Skeletal muscle tissue (tissue), 4 donors: Measurements from ENCODE around the gene GFI1B. TPM values are rescaled to one million over a fixed set of nuclear protein-coding genes. Genes with fewer than 3 reads are reported as not detected.
A peak's percentile ranks its signal among the peaks of the same experiment; 100 is the strongest.

Experiments used
- H3K27ac ChIP-seq: one replicate; pipeline ENCODE4 v1.7.0; 2013; ENCODE audit warnings: mild to moderate bottlenecking, low read depth, low read length, inconsistent platforms
- H3K27me3 ChIP-seq, 3 donors: one replicate each; pipeline ENCODE4 v1.7.0; 2013; ENCODE audit warnings: low read length in 3 of 3; ENCODE audit not compliant: control insufficient read depth in 3 of 3, insufficient read depth in 3 of 3
- H3K36me3 ChIP-seq, 3 donors: one replicate each; pipeline ENCODE4 v1.7.0; 2013; ENCODE audit warnings: low read length in 3 of 3; ENCODE audit not compliant: control insufficient read depth in 3 of 3, insufficient read depth in 3 of 3
- H3K4me1 ChIP-seq, 3 donors: one replicate each; pipeline ENCODE4 v1.7.0; 2013; ENCODE audit warnings: low read length in 3 of 3, mild to moderate bottlenecking in 3 of 3; ENCODE audit not compliant: control insufficient read depth in 3 of 3, insufficient read depth in 3 of 3
- H3K4me3 ChIP-seq, 3 donors: one replicate each; pipeline ENCODE4 v1.7.0; 2013; ENCODE audit warnings: low read length in 3 of 3
- H3K9ac ChIP-seq, 3 donors: one replicate each; pipeline ENCODE4 v1.7.0; 2013; ENCODE audit warnings: low read length in 3 of 3, mild to moderate bottlenecking in 3 of 3, moderate library complexity in 2 of 3, low read depth in 1 of 3
- H3K9me3 ChIP-seq, 3 donors: one replicate each; pipeline ENCODE4 v1.7.0; 2013; ENCODE audit warnings: low read length in 3 of 3; ENCODE audit not compliant: control insufficient read depth in 3 of 3
- total RNA-seq: library from RNA; depleted of rRNA; stranded (reverse); fragments of >200 nt; gene quantifications from one replicate; pipeline ENCODE4 v1.2.3, GENCODE V29; 2014
- donor health status: Osteomylitis.

GFI1B gene
- 1.0 TPM for total RNA-seq

DNA sequence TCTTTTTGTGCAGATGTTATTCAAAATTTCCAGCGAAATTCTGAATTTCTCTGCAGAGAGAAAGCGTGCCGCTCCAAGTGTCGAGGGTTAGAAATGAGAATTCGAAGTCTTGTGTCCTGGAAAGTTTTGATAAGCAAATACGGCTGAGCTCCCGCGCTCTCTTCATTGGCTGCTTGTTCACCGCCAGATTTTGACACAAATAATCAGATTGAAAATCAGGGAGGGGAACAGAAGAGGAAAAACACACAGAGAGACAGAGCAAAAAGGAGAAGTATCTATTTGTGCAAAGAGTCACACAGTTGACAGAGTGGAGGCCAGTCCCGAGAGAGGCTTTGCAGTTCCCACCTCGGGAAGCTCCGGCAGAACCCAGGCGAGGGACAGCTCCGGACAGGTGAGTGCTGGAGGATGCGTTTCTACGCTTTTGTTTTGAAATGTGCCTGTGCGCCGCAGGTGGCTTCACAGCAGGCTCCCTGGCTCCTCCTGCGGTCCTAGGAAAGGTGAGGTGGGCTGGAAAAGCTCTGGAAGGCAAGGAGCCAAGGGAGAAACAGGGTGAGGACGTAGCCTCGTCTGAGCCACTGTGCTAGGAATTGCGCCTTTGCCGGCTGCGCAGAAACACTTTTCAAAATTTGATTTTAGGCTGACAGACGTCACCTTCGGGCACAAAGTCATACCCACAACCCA is at the start of gene GFI1B:
Gene GFI1B (plus strand): TSS at position 244 of the 681 bp plus-strand sequence. CDS start 7,985 bp downstream, outside the sequence.
- no peaks in the 10 kb centered on the region for H3K9me3 ChIP-seq
- peaks cover 30 to 39% (median 34%) of the 10 kb centered on the region in 3 donors for H3K27me3 ChIP-seq
- no peak within 1 kb of the TSS for H3K27ac ChIP-seq
- no peak within 1 kb of the TSS for H3K4me3 ChIP-seq
- peak within 1 kb of the TSS in 1 of 3 donors; percentile 16 for H3K9ac ChIP-seq
- no peaks in the 10 kb centered on the region for H3K36me3 ChIP-seq
- H3K4me1 ChIP-seq: peaks cover 0 to 3% (median 0%) of the 10 kb centered on the region in 3 donors

DNA sequence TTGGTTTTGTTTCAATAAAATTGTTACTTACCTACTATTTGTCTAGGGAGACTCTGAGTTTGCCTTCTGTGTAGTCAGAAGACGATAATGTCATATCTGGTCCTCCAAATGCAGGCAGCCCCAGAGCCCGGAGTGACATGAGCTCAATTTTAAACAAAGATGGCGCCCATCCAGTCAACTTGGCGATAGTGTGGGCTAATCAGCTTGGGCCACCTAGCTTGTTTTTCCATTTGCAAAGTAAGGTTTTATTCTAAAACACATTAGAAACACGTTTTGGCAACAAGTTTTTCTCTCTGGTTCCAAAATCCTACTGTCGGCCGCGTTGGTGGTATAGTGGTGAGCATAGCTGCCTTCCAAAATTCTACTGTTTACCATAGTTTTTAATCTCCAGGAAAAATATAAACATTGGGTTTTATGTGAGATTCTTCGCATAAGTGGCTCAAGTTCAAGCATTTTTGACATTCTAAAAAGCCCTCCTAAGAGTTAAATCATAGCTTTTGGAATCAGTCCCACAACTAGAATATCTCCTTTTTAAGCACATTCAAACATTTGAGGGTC is 47.2 kb upstream of the GFI1B start:
- H3K27ac ChIP-seq: no peak overlapping the region
- H3K36me3 ChIP-seq: peaks cover 20 to 28% (median 27%) of the 10 kb centered on the region in 3 donors
- no peaks in the 10 kb centered on the region for H3K27me3 ChIP-seq
- no peak overlapping the region for H3K9ac ChIP-seq
- H3K4me3 ChIP-seq: no peak overlapping the region
- peaks cover 0 to 9% (median 4%) of the 10 kb centered on the region in 3 donors for H3K4me1 ChIP-seq
- H3K9me3 ChIP-seq: no peaks in the 10 kb centered on the region

- Histone ChIP-seq H3K9me3 (no peaks in the 10 kb centered on the region), H3K4me1 (peaks cover 5 to 12% (median 11%) of the 10 kb centered on the region in 3 donors), H3K27me3 (no peaks in the 10 kb centered on the region), H3K4me3 (no peak overlapping the region), H3K27ac (no peak overlapping the region), H3K36me3 (peaks cover 3 to 11% (median 5%) of the 10 kb centered on the region in 3 donors), H3K9ac (no peak overlapping the region)
These were observed 43.5 kb upstream of the GFI1B start for GRCh38 chr9:132935026-132935425.

DNA sequence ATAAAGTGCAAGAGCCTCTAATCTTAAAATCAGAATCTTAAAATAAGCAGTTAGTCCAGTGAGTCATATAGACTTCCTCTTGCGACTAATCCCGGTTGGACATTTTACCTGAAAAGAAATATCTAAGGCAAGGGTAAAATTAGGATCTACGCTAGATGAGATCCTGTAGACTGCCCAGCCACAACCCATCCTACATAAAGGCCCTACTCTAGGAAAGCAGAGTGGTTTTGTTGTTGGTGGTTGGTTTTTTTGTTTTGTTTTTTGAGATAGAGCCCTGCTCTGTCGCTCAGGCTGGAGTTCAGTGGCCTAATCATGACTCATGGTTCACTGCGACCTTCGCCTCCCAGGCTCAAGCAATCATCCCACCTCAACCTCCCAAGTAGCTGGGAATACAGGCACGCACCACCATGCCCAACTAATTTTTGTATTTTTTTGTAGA is 41.0 kb upstream of the GFI1B start:
- Histone ChIP-seq H3K27ac (no peak overlapping the region), H3K36me3 (peaks cover 3 to 11% (median 4%) of the 10 kb centered on the region in 3 donors), H3K9me3 (no peaks in the 10 kb centered on the region), H3K4me1 (peaks cover 19 to 25% (median 20%) of the 10 kb centered on the region in 3 donors), H3K4me3 (no peak overlapping the region), H3K27me3 (no peaks in the 10 kb centered on the region), H3K9ac (no peak overlapping the region)

GRCh38 chr9:132939169-132939568 is 39.3 kb upstream of the GFI1B start:
- no peak overlapping the region for H3K9ac ChIP-seq
- peak overlapping the region; percentile 6 for H3K27ac ChIP-seq
- peaks cover 31 to 35% (median 34%) of the 10 kb centered on the region in 3 donors for H3K4me1 ChIP-seq
- no peaks in the 10 kb centered on the region for H3K9me3 ChIP-seq
- peaks cover 0 to 4% (median 4%) of the 10 kb centered on the region in 3 donors for H3K36me3 ChIP-seq
- H3K4me3 ChIP-seq: no peak overlapping the region
- no peaks in the 10 kb centered on the region for H3K27me3 ChIP-seq

GRCh38 chr9:132942541-132943182 is 35.8 kb upstream of the GFI1B start:
- Histone ChIP-seq H3K27ac (no peak overlapping the region), H3K36me3 (no peaks in the 10 kb centered on the region), H3K4me3 (peak overlapping the region; percentile 4 to 39 (median 6)), H3K9ac (peak overlapping the region in 2 of 3 donors; percentile 36 to 99), H3K27me3 (no peaks in the 10 kb centered on the region), H3K9me3 (no peaks in the 10 kb centered on the region), H3K4me1 (peaks cover 25 to 38% (median 36%) of the 10 kb centered on the region in 3 donors)

GRCh38 chr9:132943651-132944293 is 34.7 kb upstream of the GFI1B start:
- peak overlapping the region; percentile 90 to 99 (median 99) for H3K9ac ChIP-seq
- no peaks in the 10 kb centered on the region for H3K27me3 ChIP-seq
- no peaks in the 10 kb centered on the region for H3K9me3 ChIP-seq
- peaks cover 25 to 33% (median 32%) of the 10 kb centered on the region in 3 donors for H3K4me1 ChIP-seq
- H3K27ac ChIP-seq: peak overlapping the region; percentile 99
- H3K36me3 ChIP-seq: no peaks in the 10 kb centered on the region
- H3K4me3 ChIP-seq: peak overlapping the region; percentile 91 to 93 (median 92)

DNA sequence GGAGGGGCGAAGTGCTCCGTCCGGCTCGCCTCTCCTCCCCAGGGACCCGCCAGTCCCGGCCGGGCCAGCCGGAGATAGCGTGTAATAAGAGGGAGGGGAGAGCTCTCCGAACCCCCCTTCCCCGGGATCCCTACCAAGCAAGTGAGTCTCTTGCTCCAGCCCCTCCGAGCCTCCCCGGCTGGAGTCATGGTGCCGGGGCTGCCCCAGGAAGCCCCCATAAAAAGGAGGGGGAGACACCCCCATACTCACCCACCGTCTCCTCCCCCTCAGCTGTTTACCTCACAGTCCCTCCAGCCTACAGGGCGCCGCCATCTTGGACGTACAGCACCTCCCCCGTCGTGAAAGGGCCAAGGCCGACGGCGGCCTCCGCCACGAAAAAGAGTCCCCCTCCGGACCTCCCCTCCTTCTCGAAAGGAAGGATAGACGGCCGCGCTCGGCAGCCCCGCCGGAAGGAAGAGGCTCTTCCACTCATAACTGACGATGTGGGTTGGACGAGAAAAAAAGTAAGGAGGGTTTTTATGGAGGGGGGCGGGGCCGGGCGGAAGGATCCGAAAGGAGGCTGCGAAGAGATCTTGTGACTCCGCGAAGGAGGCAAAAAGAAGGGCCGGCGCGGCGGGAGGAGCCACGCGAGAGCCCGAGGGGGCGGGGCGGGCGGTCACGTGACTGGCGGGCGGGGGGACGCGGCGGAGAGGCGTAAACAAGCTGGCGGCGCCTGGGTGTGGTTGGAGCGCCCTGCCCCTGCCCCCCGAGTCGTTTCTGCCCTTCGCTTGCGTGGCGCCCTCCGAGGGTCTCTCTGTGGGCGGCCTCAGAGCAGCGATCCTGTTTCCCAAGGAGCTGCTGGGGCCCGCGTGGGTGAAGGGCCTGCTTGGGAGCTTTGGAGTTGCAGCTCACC is 34.0 kb upstream of the GFI1B start, which contains the start of gene TSC1:
Gene TSC1 (minus strand): TSS at position 323 of the 892 bp plus-strand sequence. CDS start 15,744 bp downstream, outside the sequence.
- Histone ChIP-seq H3K4me1 (peaks cover 23 to 33% (median 30%) of the 10 kb centered on the region in 3 donors), H3K9me3 (no peaks in the 10 kb centered on the region), H3K4me3 (peak within 1 kb of the TSS; percentile 91 to 93 (median 92)), H3K27me3 (no peaks in the 10 kb centered on the region), H3K9ac (peak within 1 kb of the TSS; percentile 90 to 99 (median 99)), H3K27ac (peak within 1 kb of the TSS; percentile 99), H3K36me3 (no peaks in the 10 kb centered on the region)
